ENCODE measurements around the gene CXorf58. TPM values are rescaled to one million over a fixed set of nuclear protein-coding genes. Genes with fewer than 3 reads are reported as not detected.
A peak's percentile ranks its signal among the peaks of the same experiment; 100 is the strongest.
"Not testable (repeated sequence)": the region's sequence is repeated elsewhere in the genome, so short reads cannot be mapped to it uniquely, and the experiment has no call there.

Gene CXorf58, protein sequence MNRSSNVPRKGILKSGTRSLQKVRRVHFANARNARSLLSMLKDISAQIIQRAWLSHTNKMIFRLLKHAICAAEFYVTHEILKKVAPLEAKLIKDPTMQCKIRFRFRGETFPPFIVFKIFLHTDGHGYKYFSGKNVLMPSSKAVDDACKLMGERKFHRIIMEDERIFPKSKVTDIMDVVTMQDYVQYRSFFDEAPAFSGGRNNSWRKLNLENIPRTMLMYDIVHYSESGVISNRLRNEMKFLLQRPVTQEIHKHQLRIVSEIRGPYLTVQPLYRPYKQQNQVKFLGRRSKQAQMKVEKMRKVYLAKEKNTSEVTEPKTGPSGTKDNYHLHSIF
- 0.07 TPM in 1 of 2 replicates, not detected in the other for total RNA-seq (2014; rRNA removed; shearing (Covaris generic))
- 0.06 and 0.09 TPM in 2 replicates for polyA plus RNA-seq (2015; cell fraction: cytosol; rRNA removed)
- polyA plus RNA-seq (2015; cell fraction: nucleus; rRNA removed) = not detected in 2 replicates

DNA sequence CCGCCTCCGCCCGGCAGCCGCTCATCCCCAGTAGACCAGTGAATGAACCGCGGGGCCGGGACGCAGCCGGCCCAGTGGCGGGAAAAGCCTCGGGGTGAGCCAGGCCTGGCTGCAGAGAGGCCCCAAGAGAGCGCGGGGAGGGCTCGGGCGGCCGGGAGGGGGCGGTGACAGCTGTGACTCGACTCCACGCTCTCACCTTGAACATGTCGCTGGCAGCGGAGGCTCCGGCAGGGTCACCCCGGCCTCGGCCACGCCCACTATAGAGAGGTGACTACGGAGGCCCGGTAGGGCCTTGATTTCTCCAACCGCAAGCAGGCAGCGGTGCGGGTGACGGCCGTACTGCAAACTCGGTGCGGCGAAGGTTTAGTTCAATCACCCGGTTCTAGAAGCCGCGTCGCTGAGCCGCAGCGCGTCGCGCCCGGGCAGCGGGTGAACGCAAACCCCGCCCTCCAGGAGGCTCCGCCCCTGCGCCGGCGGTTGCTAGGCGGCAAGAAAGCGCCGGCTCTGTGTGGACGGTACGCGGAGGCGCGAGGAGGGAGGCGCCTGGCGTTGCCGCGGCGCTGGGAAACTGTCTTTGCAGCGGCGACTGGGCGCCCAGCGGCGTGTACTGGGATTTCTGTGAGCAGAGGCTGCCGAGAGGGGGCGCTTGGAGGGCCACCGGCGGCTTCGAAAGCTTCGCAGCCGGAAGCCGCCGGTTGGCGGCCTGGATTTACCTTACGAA is at the start of gene CXorf58, which contains the start of gene APOO:
CXorf58 (plus strand) TSS at position 509 of the 721 bp plus-strand sequence. CDS start 2,297 bp downstream, outside the sequence.
APOO (minus strand) TSS at position 441 of the 721 bp plus-strand sequence; CDS start at position 205, 236 bp downstream.
- DNase-seq (ENCODE audit: low read depth) = peak; percentile 92

DNA sequence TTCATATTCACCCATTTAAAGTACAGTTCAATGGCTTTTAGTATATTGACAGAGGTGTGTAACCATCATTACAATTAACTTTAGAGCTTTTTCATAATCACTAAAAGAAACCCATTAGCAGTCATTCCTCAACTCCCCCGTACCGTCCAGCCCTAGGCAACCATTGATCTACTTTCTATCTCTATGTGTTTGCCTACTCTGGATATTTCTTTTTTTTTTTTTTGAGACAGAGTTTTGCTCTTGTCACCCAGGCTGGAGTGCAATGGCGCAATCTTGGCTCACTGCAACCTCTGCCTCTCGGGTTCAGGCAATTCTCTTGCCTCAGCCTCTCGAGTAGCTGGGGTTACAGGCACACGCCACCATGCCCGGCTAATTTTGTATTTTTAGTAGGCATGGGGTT is 48.6 kb upstream of the CXorf58 start:
- not testable (repeated sequence) for DNase-seq (ENCODE audit: low read depth)

DNA sequence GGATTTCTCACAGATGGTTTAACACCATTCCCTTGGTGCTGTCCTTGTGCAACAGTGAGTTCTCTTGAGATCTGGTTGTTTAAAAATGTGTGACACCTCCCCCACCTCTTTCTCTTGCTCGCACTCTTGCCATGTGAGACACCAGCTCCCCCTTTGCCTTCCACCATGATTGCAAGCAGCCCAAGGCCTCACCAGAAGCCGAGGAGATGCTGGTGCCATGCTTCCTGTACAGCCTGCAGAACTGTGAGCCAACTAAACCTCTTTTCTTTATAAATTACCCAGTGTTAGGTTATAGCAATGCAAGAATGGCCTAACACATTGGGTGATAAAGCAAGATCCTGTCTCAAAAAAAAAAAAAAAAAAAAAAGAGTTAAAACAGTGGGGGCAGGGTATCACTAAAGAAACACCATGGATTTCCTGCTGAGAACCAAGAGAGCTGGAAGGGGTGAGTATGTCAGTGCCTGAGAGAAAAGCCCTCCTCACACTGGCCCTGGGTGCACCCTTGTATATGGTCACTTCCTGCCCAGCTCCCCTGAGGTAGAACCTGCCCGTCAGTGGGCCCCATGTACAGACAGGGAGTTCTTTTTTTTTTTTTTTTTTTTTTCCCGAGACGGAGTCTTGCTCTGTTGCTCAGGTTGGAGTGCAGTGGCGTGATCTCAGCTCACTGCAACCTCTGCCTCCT is 46.5 kb upstream of the CXorf58 start:
- DNase-seq (ENCODE audit: low read depth) = no peak

DNA sequence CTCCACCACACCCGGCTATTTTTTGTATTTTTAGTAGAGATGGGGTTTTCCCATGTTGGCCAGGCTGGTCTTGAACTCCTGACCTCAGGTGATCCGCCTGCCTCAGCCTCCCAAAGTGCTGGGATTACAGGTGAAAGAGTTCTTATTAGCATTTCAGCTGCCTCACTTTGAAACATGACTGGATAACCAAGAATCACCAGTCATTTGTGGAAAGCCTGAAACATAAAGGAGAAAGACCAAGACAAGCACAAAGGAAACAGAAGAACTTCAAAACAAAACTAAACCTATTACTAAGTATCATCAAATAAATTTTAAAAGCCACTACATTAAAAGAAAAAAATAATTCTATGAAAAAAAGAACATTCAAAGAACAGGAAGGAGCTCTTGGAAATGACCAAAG is 45.9 kb upstream of the CXorf58 start:
- not testable (repeated sequence) for DNase-seq (ENCODE audit: low read depth)

DNA sequence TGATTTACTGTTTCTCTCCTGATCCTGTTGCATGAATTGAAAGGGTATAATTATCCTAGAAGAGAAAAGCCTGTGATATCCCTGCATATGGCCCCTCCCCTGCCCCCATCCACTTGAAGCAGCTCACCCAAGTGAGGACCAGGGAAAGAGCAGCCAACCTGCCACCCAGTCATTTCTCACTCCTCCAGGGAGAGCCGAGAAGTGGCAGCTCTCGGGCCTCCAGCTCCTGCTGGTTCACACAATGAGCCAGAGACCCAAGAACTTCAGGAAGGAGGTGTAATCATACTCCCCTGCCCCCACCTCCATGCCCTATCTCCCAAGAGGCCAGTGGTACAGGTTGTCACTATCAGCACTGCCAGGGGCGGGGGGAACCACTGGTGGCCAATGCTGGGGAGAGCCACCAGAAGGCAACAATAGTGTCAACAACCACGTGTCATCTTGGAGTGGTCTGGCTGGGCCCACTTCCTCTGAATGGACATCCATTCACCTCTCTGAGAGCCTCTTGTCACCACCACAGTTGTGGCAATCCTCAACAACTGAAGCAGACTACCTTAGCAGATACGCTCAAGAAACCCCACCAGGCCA is 43.0 kb upstream of the CXorf58 start:
- DNase-seq (ENCODE audit: low read depth) = no peak

DNA sequence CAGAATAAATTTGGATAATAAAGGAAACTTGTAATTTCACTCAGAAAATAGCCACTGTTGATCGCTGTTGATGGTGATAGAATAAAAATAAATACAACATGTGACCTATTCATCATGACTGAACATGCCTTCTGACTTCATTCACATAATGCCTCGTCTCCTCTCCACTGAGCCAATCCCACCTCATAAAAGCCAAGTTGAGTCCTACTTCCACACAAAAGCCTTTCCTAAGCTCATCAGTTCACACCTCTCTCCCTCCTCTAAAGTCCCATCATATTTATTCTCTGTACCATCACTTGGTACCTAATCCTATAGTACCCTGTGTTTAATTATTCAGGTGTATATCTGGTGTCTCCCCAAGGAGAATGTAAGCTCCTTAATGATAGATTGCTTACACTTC is 37.8 kb upstream of the CXorf58 start:
- no peak for DNase-seq (ENCODE audit: low read depth)

DNA sequence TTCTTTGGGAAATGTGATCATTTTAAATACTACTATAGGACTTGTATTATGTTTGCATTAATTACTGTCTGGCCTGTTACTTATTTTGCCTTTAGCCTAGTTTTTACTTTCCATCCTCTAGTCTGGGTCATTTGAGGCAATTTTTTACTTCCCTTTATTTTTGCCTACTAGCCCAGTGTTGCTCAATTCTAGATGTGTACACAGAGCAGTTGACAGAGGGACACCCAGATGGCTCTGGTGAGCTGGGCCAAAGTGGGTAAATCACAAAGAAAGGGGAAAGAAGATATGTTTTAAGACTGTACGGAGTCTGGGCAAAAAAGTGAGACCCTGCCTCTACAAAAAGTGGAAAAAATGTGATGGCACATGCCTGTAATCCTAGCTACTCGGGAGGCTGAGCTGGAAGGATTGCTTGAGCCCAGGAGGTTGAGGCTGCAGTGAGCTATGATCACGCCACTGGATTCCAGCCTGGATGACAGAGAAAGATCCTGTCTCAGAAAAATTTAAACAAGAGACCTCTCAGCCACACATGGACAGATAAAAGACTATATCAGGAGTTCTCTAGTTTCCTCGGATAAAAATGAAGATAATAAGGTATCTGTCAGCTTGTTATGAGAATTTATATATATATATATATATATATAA is 35.8 kb upstream of the CXorf58 start:
- DNase-seq (ENCODE audit: low read depth) = no peak

DNA sequence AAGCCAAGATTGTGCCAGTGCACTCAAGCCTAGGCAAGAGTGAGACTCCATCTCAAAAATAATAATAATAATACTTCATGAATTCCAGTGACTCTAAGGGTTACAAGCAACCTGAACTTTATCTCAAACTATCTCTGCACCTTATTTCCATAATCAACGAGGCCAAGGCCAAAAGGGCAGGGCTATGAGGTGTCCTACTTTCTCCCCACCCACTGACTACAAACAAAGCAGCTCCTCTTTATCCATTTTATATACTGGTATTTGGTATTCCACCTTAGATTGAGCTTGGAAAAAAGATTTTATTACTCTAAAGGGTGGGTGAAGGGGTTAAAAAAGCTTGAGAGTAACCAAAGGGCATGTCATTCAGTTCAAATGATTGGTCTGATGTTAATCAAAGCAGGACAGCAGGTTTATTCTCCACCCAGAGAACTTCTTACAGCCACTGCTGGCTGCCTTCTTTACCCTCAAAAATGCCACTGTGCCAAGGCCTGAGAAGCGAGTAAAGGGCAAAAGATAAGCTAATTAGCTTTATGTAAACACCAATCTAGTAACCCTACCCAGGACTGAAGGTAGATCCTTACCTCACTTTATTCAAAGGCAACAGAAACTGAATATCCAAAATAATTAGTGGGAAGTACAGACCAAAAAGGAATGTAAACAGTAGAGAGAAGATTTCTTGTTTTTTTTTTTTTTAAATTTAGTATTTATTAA is 28.3 kb upstream of the CXorf58 start:
- no peak for DNase-seq (ENCODE audit: low read depth)

DNA sequence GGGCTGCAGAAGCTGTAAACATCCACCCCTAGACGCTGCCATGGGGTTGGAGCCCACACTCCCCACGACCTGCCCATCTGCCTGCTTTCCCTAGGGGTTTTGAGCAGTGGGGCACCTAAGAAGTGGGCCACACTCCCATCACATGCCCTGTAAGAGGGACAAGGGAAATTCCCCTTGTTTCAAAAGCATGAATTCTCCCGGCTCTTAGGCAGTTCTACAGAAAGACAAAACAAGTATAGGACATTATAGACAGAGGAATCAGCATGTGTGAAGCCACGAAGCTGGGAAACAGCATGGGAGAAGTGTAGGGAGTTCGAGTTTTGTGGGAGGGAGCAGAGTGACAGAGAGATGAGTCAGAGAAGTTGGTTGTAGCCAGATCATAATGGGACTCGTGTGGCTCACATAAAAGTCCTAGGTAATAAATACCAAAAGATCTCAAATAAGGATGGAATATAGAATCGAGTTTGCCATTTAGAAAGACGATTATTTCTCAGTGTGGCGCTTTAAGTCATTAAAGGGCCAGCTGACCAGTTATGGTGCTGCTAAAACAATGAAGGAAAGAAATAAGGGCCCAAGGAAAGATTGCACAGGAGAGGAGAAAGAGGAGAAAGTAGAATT is 24.0 kb upstream of the CXorf58 start:
- DNase-seq (ENCODE audit: low read depth) = peak; percentile 88

DNA sequence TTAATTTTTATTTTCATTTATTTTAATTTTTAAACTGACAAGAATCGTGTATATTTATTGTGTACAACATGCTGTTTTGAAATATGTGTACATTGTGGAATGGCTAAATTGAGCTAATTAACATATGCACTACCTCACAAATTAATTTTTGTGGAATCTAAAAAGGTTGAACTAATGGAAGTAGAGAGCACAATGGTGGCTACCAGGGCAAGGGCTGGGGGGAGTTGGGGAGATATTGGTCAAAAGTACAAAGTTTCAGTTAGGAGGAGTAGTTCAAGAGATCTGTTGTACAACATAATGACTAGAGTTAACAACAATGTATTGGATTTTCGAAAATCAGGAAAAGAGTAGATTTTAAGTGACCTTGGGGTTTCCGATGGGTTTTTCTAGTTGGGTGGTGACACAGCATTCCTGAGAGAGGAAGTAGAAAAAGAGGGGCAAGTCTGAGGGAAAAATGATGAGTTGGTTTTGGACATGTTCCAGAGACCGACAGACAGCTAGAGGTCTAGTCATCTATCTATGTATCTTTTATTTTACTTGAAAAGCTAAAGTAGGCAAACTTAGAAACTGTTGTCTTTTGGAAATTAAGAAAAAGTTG is 23.3 kb upstream of the CXorf58 start:
- peak; percentile 78 for DNase-seq (ENCODE audit: low read depth)

DNA sequence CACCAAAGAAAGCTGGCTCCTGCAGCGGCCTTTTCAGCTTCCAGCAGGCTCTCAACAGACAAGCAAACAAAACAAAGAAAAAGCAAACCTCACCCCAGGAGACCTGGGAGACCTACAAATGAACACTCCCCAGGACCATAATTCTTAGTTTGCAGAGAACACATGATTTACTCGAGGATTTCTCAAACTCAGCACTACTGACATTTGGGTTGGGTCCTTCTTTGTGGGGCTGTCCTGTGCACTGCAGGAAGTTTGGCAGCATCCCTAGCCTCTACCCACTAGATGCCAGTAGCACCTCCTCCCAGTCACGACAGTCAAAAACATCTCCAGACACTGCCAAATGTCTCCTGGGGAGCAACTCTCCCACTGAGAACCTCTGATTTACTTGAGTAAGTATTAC is 22.0 kb upstream of the CXorf58 start:
- DNase-seq (ENCODE audit: low read depth) = no peak

DNA sequence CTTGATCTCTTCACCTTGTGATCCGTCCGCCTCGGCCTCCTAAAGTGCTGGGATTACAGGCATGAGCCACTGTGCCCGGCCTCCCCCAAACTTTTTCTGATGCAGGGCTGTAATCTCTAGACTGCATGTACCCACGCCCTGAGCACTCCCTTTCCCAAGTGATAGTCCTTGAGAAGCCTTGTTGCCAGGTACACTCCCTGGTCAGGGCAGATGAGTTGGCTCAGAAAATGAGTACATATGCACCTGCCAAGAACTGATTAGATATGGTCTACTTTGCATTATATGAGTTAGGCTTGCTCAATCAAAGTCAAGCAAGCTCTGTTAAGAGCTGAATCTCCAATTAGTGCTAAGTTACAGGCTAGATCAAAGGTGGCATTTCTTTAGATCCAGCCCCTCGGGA is 20.4 kb upstream of the CXorf58 start:
- no peak for DNase-seq (ENCODE audit: low read depth)

DNA sequence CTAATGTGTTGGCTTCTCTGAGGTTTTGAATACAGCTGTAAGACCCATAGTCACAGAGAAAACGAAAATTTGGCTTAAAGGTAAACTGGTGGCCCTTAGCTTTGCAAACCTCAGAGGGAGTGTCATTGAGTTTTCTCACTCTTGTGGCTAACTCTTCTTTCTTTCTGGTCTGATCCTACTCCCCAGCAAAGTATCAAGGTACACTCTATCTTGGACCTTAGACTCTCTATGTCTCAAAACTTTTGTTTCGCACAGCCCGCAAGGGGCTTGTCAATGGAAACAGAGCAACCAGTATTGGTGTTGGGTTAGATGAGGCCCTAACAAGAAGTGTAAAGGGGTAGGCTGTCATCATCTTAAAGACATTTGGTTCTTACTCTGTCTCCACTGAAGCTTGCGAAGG is 19.9 kb upstream of the CXorf58 start:
- DNase-seq (ENCODE audit: low read depth) = no peak

DNA sequence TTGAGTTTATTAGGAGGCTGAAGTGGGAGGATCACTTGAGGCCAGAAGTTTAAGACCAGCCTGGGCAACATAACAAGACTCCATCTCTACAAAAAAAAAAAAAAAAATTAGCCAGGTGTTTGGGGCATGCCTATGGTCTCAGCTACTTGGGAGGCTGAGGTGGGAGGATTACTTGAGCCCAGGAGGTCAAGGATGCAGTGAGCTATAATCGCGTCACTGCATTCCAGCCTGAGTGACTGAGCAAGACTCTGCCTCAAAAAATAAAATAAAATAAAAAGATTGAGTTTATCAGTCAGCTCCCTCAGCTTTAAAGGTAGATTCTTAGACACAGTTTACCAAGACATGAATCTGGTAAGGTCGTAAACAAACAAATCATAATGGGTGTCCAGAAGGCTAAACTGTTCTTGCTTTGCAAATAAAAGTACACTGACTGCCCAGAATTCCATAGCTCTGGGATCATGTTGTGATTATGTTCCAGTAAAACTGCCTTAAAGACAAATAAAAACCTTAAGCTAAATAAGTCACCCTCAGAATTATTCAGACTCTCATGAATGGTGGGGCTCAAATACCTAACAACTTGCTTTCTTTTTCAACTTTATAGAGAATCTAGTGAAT is 18.8 kb upstream of the CXorf58 start:
- DNase-seq (ENCODE audit: low read depth) = no peak

DNA sequence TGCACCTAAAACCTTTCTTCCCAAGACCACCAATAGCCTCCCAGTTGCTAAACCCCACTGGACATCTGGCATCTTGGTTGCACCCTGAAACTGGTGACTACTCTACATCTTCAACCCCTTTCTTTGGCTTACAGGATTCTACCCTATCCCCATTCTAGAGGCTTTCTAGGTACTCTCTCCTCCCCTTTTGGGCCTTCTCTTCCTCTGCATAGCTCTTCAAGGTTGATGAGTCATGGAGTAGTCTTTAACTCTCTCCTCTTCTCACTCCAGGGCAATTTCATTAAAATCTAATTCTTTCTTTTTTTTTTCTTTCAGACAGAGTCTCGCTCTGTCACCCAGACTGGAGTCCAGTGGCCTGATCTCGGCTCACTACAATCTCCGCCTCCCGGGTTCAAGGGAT is 16.9 kb upstream of the CXorf58 start:
- no peak for DNase-seq (ENCODE audit: low read depth)

DNA sequence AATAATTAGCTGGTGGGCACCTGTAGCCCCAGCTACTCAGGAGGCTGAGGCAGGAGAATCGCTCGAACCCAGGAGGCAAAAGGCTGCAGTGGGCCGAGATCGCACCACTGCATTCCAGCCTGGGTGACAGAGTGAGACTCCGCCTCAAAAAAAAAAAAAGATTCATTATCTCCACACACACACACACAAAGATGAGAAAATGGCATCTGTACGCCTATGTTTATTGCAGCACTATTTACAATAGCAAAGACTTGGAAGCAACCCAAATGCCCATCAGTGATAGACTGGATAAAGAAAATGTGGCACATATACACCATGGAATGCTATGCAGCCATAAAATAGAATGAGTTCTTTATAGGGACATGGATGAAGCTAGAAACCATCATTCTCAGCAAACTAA is 12.8 kb upstream of the CXorf58 start:
- not testable (repeated sequence) for DNase-seq (ENCODE audit: low read depth)

DNA sequence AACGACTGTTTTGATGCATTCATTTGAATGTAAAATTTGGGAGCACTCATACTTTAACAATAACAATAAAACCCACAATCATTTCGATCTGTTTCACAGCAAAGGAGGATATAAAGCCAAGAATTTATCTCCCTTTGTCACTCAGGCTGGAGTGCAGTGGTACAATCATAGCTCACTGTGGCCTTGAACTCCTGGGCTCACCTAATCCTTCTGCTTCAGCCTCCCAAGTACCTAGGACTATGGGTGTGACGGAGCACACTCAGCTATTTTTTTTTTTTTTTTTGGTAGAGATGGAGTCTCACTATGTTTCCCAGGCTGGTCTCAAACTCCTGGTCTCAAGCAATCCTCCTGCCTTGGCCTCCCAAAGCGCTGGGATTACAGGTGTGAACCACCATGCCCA is 11.3 kb upstream of the CXorf58 start:
- not testable (repeated sequence) for DNase-seq (ENCODE audit: low read depth)

DNA sequence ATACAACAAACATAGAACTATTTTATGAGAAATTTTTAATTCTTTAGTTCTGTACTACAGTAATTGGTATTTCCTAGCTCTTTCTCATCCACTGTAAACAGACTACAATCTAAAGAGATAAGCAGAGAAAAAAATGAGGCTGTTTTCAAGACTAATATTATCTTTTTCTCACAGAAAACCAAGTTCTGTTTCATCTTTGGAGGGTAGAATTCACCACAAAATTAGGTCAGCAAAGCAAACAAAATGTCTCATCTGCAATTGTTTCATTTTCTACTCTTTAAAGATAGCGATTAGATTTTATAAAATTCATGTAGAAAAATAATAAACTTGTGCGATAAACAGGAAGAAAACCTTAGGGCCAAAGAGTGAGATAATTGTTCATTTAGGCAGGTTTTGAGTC is 10.8 kb upstream of the CXorf58 start:
- no peak for DNase-seq (ENCODE audit: low read depth)

DNA sequence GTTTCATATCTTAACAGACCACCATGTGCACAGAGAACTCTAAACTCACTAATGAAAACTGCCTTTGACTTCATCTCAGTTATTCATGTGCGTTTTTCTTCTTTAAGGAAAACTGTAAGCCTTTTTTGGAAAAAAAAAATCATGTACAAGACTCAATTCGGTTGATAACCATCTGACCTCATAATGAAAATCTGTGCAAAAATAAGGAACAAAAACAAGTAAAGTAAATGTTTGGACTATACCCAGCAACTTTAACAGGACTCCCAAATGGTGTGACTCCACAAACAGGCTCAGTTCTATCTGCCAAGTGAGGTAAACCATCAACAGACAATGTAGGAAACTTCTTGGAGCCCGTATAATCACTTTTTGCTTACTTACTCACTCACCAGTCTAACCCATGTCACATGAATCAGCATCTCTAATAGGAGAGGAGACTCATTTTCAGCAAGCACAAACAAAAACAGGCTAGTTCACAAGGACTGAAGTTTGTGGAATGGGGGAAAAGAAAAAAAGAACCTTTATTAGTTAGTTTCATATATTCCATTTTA is 9.3 kb upstream of the CXorf58 start:
- DNase-seq (ENCODE audit: low read depth) = peak; percentile 24

Data from HT1080 (cell line).